Trophoblast cell (in vitro differentiated cells and primary cell): Measurements from ENCODE around the gene LAMA3.

Experiments
- DNase-seq, 2 donors: peaks; one replicate each; pipeline ENCODE4 v3.0.0-alpha.2; 2016
- H2AFZ ChIP-seq: 2 replicates; pipeline ENCODE4 v1.6.1; 2013; ENCODE audit warnings: low read length, moderate library complexity, mild to moderate bottlenecking; ENCODE audit not compliant: insufficient read depth, poor library complexity
- H2AK5ac ChIP-seq: 2 replicates; pipeline ENCODE4 v1.6.1; 2013; ENCODE audit warnings: mild to moderate bottlenecking, low read length
- H2BK120ac ChIP-seq: 2 replicates; pipeline ENCODE4 v1.6.1; 2013; ENCODE audit warnings: low read length, mild to moderate bottlenecking, moderate library complexity; ENCODE audit not compliant: insufficient read depth, poor library complexity
- H2BK12ac ChIP-seq: 2 replicates; pipeline ENCODE4 v1.6.1; 2013; ENCODE audit warnings: mild to moderate bottlenecking, low read length, moderate library complexity
- H2BK5ac ChIP-seq: 2 replicates; pipeline ENCODE4 v1.6.1; 2013; ENCODE audit warnings: low read length, low read depth, moderate library complexity, mild to moderate bottlenecking; ENCODE audit not compliant: poor library complexity
- H3K14ac ChIP-seq: 2 replicates; pipeline ENCODE4 v1.6.1; 2013; ENCODE audit warnings: mild to moderate bottlenecking, low read length
- H3K18ac ChIP-seq: 2 replicates; pipeline ENCODE4 v1.6.1; 2013; ENCODE audit warnings: mild to moderate bottlenecking, low read length
- H3K23ac ChIP-seq: 2 replicates; pipeline ENCODE4 v1.6.1; 2013; ENCODE audit warnings: low read length
- H3K27ac ChIP-seq: 2 replicates; pipeline ENCODE4 v1.5.1; 2013; ENCODE audit warnings: low read depth, mild to moderate bottlenecking, inconsistent platforms, low read length, moderate library complexity
- H3K27me3 ChIP-seq: 2 replicates; pipeline ENCODE4 v1.6.1; 2013; ENCODE audit warnings: inconsistent platforms, mild to moderate bottlenecking, low read length, moderate library complexity; ENCODE audit not compliant: insufficient read depth
- H3K36me3 ChIP-seq, 2 experiments: 1 replicate in 1 of 2; 2 replicates in 1 of 2; pipeline ENCODE4 v1.6.1; 2013; ENCODE audit warnings: low read length in 2 of 2, mild to moderate bottlenecking in 2 of 2, moderate library complexity in 1 of 2; ENCODE audit not compliant: insufficient read depth in 2 of 2, control insufficient read depth in 1 of 2
- H3K4ac ChIP-seq: 2 replicates; pipeline ENCODE4 v1.6.1; 2013; ENCODE audit warnings: low read depth, mild to moderate bottlenecking, low read length, moderate library complexity
- H3K4me1 ChIP-seq, 2 experiments: 1 replicate in 1 of 2; 2 replicates in 1 of 2; pipeline ENCODE4 v1.6.1; 2013; ENCODE audit warnings: low read length in 2 of 2, mild to moderate bottlenecking in 2 of 2, moderate library complexity in 1 of 2; ENCODE audit not compliant: insufficient read depth in 2 of 2, control insufficient read depth in 1 of 2
- H3K4me2 ChIP-seq: 2 replicates; pipeline ENCODE4 v1.6.1; 2013; ENCODE audit warnings: inconsistent platforms, mild to moderate bottlenecking, low read length, moderate library complexity
- H3K4me3 ChIP-seq: 2 replicates; pipeline ENCODE4 v1.5.1; 2013; ENCODE audit warnings: mild to moderate bottlenecking, low read depth, low read length, inconsistent platforms
- H3K79me1 ChIP-seq: one replicate; pipeline ENCODE4 v1.6.1; 2013; ENCODE audit warnings: low read length
- H3K79me2 ChIP-seq: 2 replicates; pipeline ENCODE4 v1.6.1; 2013; ENCODE audit warnings: low read length, mild to moderate bottlenecking; ENCODE audit not compliant: control insufficient read depth, insufficient read depth, poor library complexity
- H3K9ac ChIP-seq: 2 replicates; pipeline ENCODE4 v1.6.1; 2013; ENCODE audit warnings: mild to moderate bottlenecking, low read length
- H3K9me3 ChIP-seq: 2 replicates; pipeline ENCODE4 v1.6.1; 2013; ENCODE audit warnings: low read depth, mild to moderate bottlenecking, control low read depth, inconsistent platforms, low read length; ENCODE audit not compliant: insufficient read depth
- H4K12ac ChIP-seq: 2 replicates; pipeline ENCODE4 v1.6.1; 2013; ENCODE audit warnings: low read depth, mild to moderate bottlenecking, low read length, moderate library complexity
- H4K8ac ChIP-seq: 2 replicates; pipeline ENCODE4 v1.6.1; 2013; ENCODE audit warnings: low read depth, mild to moderate bottlenecking, low read length, moderate library complexity
- H4K91ac ChIP-seq: one replicate; pipeline ENCODE4 v1.6.1; 2013; ENCODE audit warnings: low read depth, mild to moderate bottlenecking, low read length, moderate library complexity
- WGBS: extraction: QIAGEN DNeasy Blood & Tissue Kit; methylation state at CpG from one replicate; pipeline ENCODE4 v1.1.7; 2013; ENCODE audit warnings: missing lambda C conversion rate; ENCODE audit not compliant: insufficient read length, insufficient coverage; ENCODE audit errors: extremely low coverage; 5-methylcytosine and 5-hydroxymethylcytosine counted together

The LAMA3 gene

GRCh38 chr18:23929362-23929930 lies 240.2 kb downstream of the LAMA3 start:
- H4K12ac ChIP-seq, result no peak overlapping the region
- no peak overlapping the region for H3K4me2 ChIP-seq
- H2BK12ac ChIP-seq, result no peak overlapping the region
- H2AK5ac ChIP-seq, result no peak overlapping the region
- no peak overlapping the region for H2BK5ac ChIP-seq
- H3K14ac ChIP-seq, result no peak overlapping the region
- H3K9ac ChIP-seq, result no peak overlapping the region
- no peak overlapping the region for H3K4me3 ChIP-seq
- H3K79me1 ChIP-seq, result no peaks in the 10 kb centered on the region
- no peak overlapping the region for H3K27ac ChIP-seq
- H4K8ac ChIP-seq, result no peak overlapping the region
- H4K91ac ChIP-seq, result no peak overlapping the region
- no peaks in the 10 kb centered on the region for H3K9me3 ChIP-seq
- no peaks in the 10 kb centered on the region for H3K36me3 ChIP-seq
- no peak overlapping the region for H3K4ac ChIP-seq
- no CpG with 5 or more reads among the region's 5 CpGs for WGBS
- H3K18ac ChIP-seq, result no peak overlapping the region
- DNase-seq, result no peak
- H2BK120ac ChIP-seq, result no peak overlapping the region
- H3K79me2 ChIP-seq, result no peaks in the 10 kb centered on the region
- H3K27me3 ChIP-seq, result no peaks in the 10 kb centered on the region
- no peaks in the 10 kb centered on the region for H3K4me1 ChIP-seq
- H3K23ac ChIP-seq, result no peak overlapping the region
- H2AFZ ChIP-seq, result no peak overlapping the region

- no peak overlapping the region for H3K4me2 ChIP-seq
- no peaks in the 10 kb centered on the region for H3K79me1 ChIP-seq
- no peak overlapping the region for H3K9ac ChIP-seq
- no peak overlapping the region for H3K14ac ChIP-seq
- H2AK5ac ChIP-seq, result no peak overlapping the region
- no peak overlapping the region for H3K18ac ChIP-seq
- no peak overlapping the region for H4K91ac ChIP-seq
- no peak overlapping the region for H3K4ac ChIP-seq
- no peak overlapping the region for H2AFZ ChIP-seq
- no peak overlapping the region for H3K27ac ChIP-seq
- H2BK12ac ChIP-seq, result no peak overlapping the region
- H3K79me2 ChIP-seq, result no peaks in the 10 kb centered on the region
- no CpG with 5 or more reads among the region's 1 CpG for WGBS
- H2BK120ac ChIP-seq, result no peak overlapping the region
- H3K9me3 ChIP-seq, result no peaks in the 10 kb centered on the region
- H3K27me3 ChIP-seq, result no peaks in the 10 kb centered on the region
- no peak overlapping the region for H3K4me3 ChIP-seq
- H4K8ac ChIP-seq, result no peak overlapping the region
- no peak overlapping the region for H3K23ac ChIP-seq
- no peak overlapping the region for H4K12ac ChIP-seq
- H3K36me3 ChIP-seq, result no peaks in the 10 kb centered on the region
- no peak for DNase-seq
- no peaks in the 10 kb centered on the region for H3K4me1 ChIP-seq
- H2BK5ac ChIP-seq, result no peak overlapping the region
Measured at GRCh38 chr18:23930002-23930401, 240.7 kb downstream of the LAMA3 start.

- no peak overlapping the region for H2BK12ac ChIP-seq
- no peak overlapping the region for H2BK5ac ChIP-seq
- no peak overlapping the region for H4K12ac ChIP-seq
- H3K27me3 ChIP-seq, result no peaks in the 10 kb centered on the region
- no peak overlapping the region for H2BK120ac ChIP-seq
- H3K18ac ChIP-seq, result no peak overlapping the region
- no peak overlapping the region for H4K91ac ChIP-seq
- H3K9ac ChIP-seq, result no peak overlapping the region
- no peak overlapping the region for H2AFZ ChIP-seq
- H3K4me3 ChIP-seq, result no peak overlapping the region
- H3K4ac ChIP-seq, result no peak overlapping the region
- H3K79me2 ChIP-seq, result no peaks in the 10 kb centered on the region
- no peaks in the 10 kb centered on the region for H3K79me1 ChIP-seq
- no peaks in the 10 kb centered on the region for H3K36me3 ChIP-seq
- H4K8ac ChIP-seq, result no peak overlapping the region
- H3K4me1 ChIP-seq, result no peaks in the 10 kb centered on the region
- DNase-seq, result no peak
- no peak overlapping the region for H3K27ac ChIP-seq
- no peaks in the 10 kb centered on the region for H3K9me3 ChIP-seq
- no CpG with 5 or more reads among the region's 8 CpGs for WGBS
- no peak overlapping the region for H3K23ac ChIP-seq
- no peak overlapping the region for H3K4me2 ChIP-seq
- H2AK5ac ChIP-seq, result no peak overlapping the region
- H3K14ac ChIP-seq, result no peak overlapping the region
Measured at GRCh38 chr18:23932385-23933067, 243.3 kb downstream of the LAMA3 start.

GRCh38 chr18:23933407-23933806 lies 244.2 kb downstream of the LAMA3 start:
- Histone ChIP-seq H2BK12ac (no peak overlapping the region), H3K79me2 (no peaks in the 10 kb centered on the region), H3K27me3 (no peaks in the 10 kb centered on the region), H4K91ac (no peak overlapping the region), H3K4me3 (no peak overlapping the region), H4K12ac (no peak overlapping the region), H3K4ac (no peak overlapping the region), H2AFZ (no peak overlapping the region), H3K4me1 (no peaks in the 10 kb centered on the region), H2AK5ac (no peak overlapping the region), H3K9me3 (no peaks in the 10 kb centered on the region), H4K8ac (no peak overlapping the region), H2BK5ac (no peak overlapping the region), H3K9ac (no peak overlapping the region), H3K23ac (no peak overlapping the region), H3K18ac (no peak overlapping the region), H3K14ac (no peak overlapping the region), H3K79me1 (no peaks in the 10 kb centered on the region), H2BK120ac (no peak overlapping the region), H3K36me3 (no peaks in the 10 kb centered on the region), H3K27ac (no peak overlapping the region), H3K4me2 (no peak overlapping the region)
- WGBS, result no CpG with 5 or more reads among the region's 1 CpG
- no peak for DNase-seq
